HCT116 (cell line): Measurements from ENCODE around the gene SIGLEC12. TPM values are rescaled to one million over a fixed set of nuclear protein-coding genes. Genes with fewer than 3 reads are reported as not detected.

Experiments used
- ATAC-seq: fragments of 200-7000 bp; cut with Tn5 transposase; 2 replicates; pipeline ENCODE4 v1.9.1; 2020; ENCODE audit warnings: mild to moderate bottlenecking, moderate library complexity
- BruUV-seq: library from RNA; stranded (reverse); fragments of 400-500 nt; replicated peaks from 2 replicates; lab custom pipeline; 2021; lab: Mats Ljungman, UMichigan
- CTCF ChIA-PET: fragments of 300-600 bp; sonication (Branson Sonifier 250); formaldehyde crosslinking; loops from one replicate; lab custom pipeline; 2021; ENCODE audit warnings: antibody characterized with exemption; lab: Charles Lee
- POLR2A ChIA-PET: fragments of 300-600, 350-600 bp; sonication (Branson Sonifier 250); formaldehyde crosslinking; loops from one replicate; lab custom pipeline; 2021; ENCODE audit warnings: antibody characterized with exemption; lab: Charles Lee
- RAD21 ChIA-PET, 2 experiments: fragments of 300-600 bp; sonication (Branson Sonifier 250); formaldehyde crosslinking; loops; one replicate each; lab custom pipeline; 2023; ENCODE audit warnings: low total read pairs in 2 of 2; ENCODE audit not compliant: uncharacterized antibody in 2 of 2, unreplicated experiment in 2 of 2, low non-redundant PET in 1 of 2; lab: Charles Lee
- DNase-seq: peaks from one replicate; pipeline ENCODE4 v3.0.0-alpha.2; 2010; ENCODE audit warnings: low read depth, low spot score
- H2AFZ ChIP-seq: fragments of 200-600 bp; shearing (Covaris generic), sonication (generic); 2 replicates; pipeline ENCODE4 v1.6.1; 2017; ENCODE audit warnings: low read depth, mixed run types, mixed read lengths, antibody characterized with exemption, low read length; ENCODE audit not compliant: poor library complexity, severe bottlenecking
- H3K27ac ChIP-seq: 2 replicates; pipeline ENCODE4 v1.5.1; 2012; ENCODE audit warnings: low read depth, low read length
- H3K27me3 ChIP-seq: fragments of 200-600 bp; sonication (generic); 2 replicates; pipeline ENCODE4 v1.6.1; 2016; ENCODE audit warnings: mixed run types, low read length, mixed read lengths; ENCODE audit not compliant: insufficient read depth
- H3K36me3 ChIP-seq, 2 experiments: fragments of 200-500 bp in 1 of 2; fragments of 200-600 bp in 1 of 2; sonication (Bioruptor generic) in 1 of 2; sonication (generic) in 1 of 2; 2 replicates each; pipeline versions ENCODE4 v1.5.1 to v1.6.1; 2014 to 2016; ENCODE audit warnings: low read length in 2 of 2, inconsistent platforms in 1 of 2, mixed read lengths in 1 of 2, mixed run types in 1 of 2; ENCODE audit not compliant: insufficient read depth in 2 of 2, control insufficient read depth in 1 of 2
- H3K4me1 ChIP-seq, 2 experiments: fragments of 200-600 bp in 1 of 2; sonication (generic) in 1 of 2; 2 replicates each; pipeline versions ENCODE4 v1.5.1 to v1.6.1; 2012 to 2017; ENCODE audit warnings: low read length in 2 of 2, inconsistent platforms in 1 of 2, mild to moderate bottlenecking in 1 of 2, mixed read lengths in 1 of 2, mixed run types in 1 of 2, moderate library complexity in 1 of 2; ENCODE audit not compliant: insufficient read depth in 2 of 2, control insufficient read depth in 1 of 2
- H3K4me2 ChIP-seq: fragments of 200-600 bp; sonication (generic); 2 replicates; pipeline ENCODE4 v1.6.1; 2017; ENCODE audit warnings: mixed run types, low read length, mixed read lengths
- H3K4me3 ChIP-seq, 2 experiments: fragments of 200-600 bp in 1 of 2; sonication (generic) in 1 of 2; replicated peaks in 1 of 2; 2 replicates each; pipeline ENCODE4 v1.5.1; 2011 to 2016; ENCODE audit warnings: low read length in 2 of 2, control low read depth in 1 of 2, low read depth in 1 of 2, mild to moderate bottlenecking in 1 of 2, mixed read lengths in 1 of 2, mixed run types in 1 of 2
- H3K79me2 ChIP-seq: fragments of 200-600 bp; sonication (generic); 2 replicates; pipeline ENCODE4 v1.6.1; 2017; ENCODE audit warnings: mild to moderate bottlenecking, mixed run types, low read length, moderate library complexity, mixed read lengths; ENCODE audit not compliant: insufficient read depth
- H3K9ac ChIP-seq: fragments of 200-600 bp; sonication (generic); 2 replicates; pipeline ENCODE4 v1.6.1; 2016; ENCODE audit warnings: low read length, mixed read lengths
- H3K9me2 ChIP-seq: fragments of 200-600 bp; sonication (generic), shearing (Covaris generic); 2 replicates; pipeline ENCODE4 v1.6.1; 2017; ENCODE audit warnings: mixed run types, mild to moderate bottlenecking, moderate library complexity; ENCODE audit not compliant: insufficient read depth
- H3K9me3 ChIP-seq, 2 experiments: fragments of 200-500 bp in 1 of 2; fragments of 200-600 bp in 1 of 2; sonication (Bioruptor generic) in 1 of 2; sonication (generic) in 1 of 2; 2 replicates each; pipeline ENCODE4 v1.6.1; 2014 to 2017; ENCODE audit warnings: low read length in 2 of 2, mixed read lengths in 2 of 2, inconsistent platforms in 1 of 2, low read depth in 1 of 2, mild to moderate bottlenecking in 1 of 2, mixed run types in 1 of 2, moderate library complexity in 1 of 2; ENCODE audit not compliant: control insufficient read depth in 1 of 2, insufficient read depth in 1 of 2
- H4K20me1 ChIP-seq: fragments of 200-600 bp; sonication (generic), shearing (Covaris generic); 2 replicates; pipeline ENCODE4 v1.6.1; 2017; ENCODE audit warnings: mixed run types, mild to moderate bottlenecking, moderate library complexity; ENCODE audit not compliant: insufficient read depth
- CTCF ChIP-seq, 3 experiments: fragments of 200-600 bp in 1 of 3; sonication (generic) in 1 of 3; IDR thresholded peaks in 2 of 3; conservative IDR thresholded peaks in 1 of 3; 2 replicates each; pipeline ENCODE4 v1.5.1; 2012 to 2017; ENCODE audit warnings: low read depth in 2 of 3, low read length in 2 of 3, antibody characterized with exemption in 1 of 3, borderline replicate concordance in 1 of 3, control low read depth in 1 of 3, mild to moderate bottlenecking in 1 of 3, mixed read lengths in 1 of 3, mixed run types in 1 of 3, moderate library complexity in 1 of 3; ENCODE audit not compliant: insufficient read depth in 1 of 3
- MAX ChIP-seq: IDR thresholded peaks from 2 replicates; pipeline ENCODE4 v1.6.1; 2012
- RAD21 ChIP-seq: IDR thresholded peaks from 2 replicates; pipeline ENCODE4 v1.6.1; 2012; ENCODE audit warnings: low read depth, mild to moderate bottlenecking
- SIN3A ChIP-seq: IDR thresholded peaks from 2 replicates; pipeline ENCODE4 v1.6.1; 2012; ENCODE audit warnings: low read depth
- intact Hi-C: fragments of 100-400 bp; cut with micrococcal nuclease; formaldehyde crosslinking; loops from 2 replicates; pipeline ENCODE4 v1.10.0; 2022
- total RNA-seq: library from RNA; stranded (reverse); gene quantifications from one replicate; pipeline ENCODE4 v1.2.1, GENCODE V29; 2021; ENCODE audit not compliant: unreplicated experiment
- TF ChIP-seq, protein P1 (sequence below): IDR thresholded peaks from 2 replicates; pipeline ENCODE4 v1.6.1; 2012; ENCODE audit warnings: low read depth

SIGLEC12 gene
- total RNA-seq, 1 experiment from 2014 or later: not detected

DNA sequence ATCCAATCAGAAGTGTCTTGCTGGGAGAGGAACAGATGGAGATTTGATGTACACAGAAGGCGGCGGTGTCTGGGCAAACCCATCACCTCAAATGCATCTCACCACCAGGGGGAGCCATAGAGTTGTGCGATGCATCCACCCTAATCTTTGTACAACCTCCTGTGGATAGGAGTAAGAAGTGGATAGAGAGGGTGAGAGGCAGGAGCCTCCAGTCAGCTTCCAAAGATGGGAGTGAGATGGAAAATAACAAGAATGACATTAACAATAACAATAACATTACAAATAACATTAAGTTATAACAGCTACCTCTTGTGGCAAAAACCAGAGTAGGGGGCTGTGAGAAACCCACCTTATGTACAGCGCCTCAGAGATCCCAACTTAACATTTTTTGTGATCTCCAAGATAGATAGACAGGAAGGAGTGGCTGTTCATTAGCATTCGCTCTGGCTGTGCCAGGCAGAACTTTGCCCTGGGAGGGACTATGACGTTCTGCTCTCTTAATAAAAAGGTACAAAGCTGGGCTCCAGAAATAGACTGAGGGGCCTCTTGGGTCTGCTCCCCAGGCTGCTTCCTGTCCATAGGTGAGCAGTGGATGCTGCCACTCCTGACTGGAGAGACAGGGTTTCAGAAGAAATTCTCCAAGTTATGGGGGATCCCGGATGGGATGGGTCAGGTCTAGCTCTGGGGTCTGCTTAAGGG lies 28.4 kb downstream of the SIGLEC12 start:
- Histone ChIP-seq H3K4me2 (no peak overlapping the region), H3K9ac (no peak overlapping the region), H3K36me3 (no peaks in the 10 kb centered on the region), H3K9me3 (no peaks in the 10 kb centered on the region), H3K79me2 (no peaks in the 10 kb centered on the region), H3K4me3 (no peak overlapping the region), H3K9me2 (no peaks in the 10 kb centered on the region), H3K4me1 (peaks cover 4 to 13% of the 10 kb centered on the region in 2 experiments; a peak in 2 of 4 replicates), H3K27ac (no peak overlapping the region), H3K27me3 (peaks cover 5% of the 10 kb centered on the region; the same call in 1 of the 2 replicates), H4K20me1 (no peaks in the 10 kb centered on the region), H2AFZ (peak overlapping the region; percentile 25)
- RAD21 ChIA-PET: no interaction called here
- TF ChIP-seq SIN3A (no peak), RAD21 (peak; percentile 71), MAX (no peak), CTCF (IDR thresholded peaks at IDR 0.05 in 2 of 3, conservative IDR thresholded peaks at IDR 0.05 in 1 of 3; ENCODE audit: borderline replicate concordance in 1 of 3, insufficient read depth in 1 of 3, low read depth in 2 of 3, low read length in 2 of 3) (peak; percentile 79 to 85 (median 82))
- TF ChIP-seq, protein P1, sequence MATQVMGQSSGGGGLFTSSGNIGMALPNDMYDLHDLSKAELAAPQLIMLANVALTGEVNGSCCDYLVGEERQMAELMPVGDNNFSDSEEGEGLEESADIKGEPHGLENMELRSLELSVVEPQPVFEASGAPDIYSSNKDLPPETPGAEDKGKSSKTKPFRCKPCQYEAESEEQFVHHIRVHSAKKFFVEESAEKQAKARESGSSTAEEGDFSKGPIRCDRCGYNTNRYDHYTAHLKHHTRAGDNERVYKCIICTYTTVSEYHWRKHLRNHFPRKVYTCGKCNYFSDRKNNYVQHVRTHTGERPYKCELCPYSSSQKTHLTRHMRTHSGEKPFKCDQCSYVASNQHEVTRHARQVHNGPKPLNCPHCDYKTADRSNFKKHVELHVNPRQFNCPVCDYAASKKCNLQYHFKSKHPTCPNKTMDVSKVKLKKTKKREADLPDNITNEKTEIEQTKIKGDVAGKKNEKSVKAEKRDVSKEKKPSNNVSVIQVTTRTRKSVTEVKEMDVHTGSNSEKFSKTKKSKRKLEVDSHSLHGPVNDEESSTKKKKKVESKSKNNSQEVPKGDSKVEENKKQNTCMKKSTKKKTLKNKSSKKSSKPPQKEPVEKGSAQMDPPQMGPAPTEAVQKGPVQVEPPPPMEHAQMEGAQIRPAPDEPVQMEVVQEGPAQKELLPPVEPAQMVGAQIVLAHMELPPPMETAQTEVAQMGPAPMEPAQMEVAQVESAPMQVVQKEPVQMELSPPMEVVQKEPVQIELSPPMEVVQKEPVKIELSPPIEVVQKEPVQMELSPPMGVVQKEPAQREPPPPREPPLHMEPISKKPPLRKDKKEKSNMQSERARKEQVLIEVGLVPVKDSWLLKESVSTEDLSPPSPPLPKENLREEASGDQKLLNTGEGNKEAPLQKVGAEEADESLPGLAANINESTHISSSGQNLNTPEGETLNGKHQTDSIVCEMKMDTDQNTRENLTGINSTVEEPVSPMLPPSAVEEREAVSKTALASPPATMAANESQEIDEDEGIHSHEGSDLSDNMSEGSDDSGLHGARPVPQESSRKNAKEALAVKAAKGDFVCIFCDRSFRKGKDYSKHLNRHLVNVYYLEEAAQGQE: no peak
- ATAC-seq (peak; percentile 95), DNase-seq (peak; percentile 59)
- no TSS peak for BruUV-seq
- POLR2A ChIA-PET: no interaction called here
- CTCF ChIA-PET: interaction anchor here (0.6 to 5.3 kb wide), 8 partner anchors 12 to 305 kb away, joined by 3 to 35 read pairs (median 6); no protein-coding TSS in a partner anchor
- intact Hi-C loops: loop anchor here (1.0 to 2.0 kb wide), 4 partner anchors 164 to 305 kb away; no protein-coding TSS in a partner anchor
